GM19043 (cell line): ENCODE measurements around the gene CLEC11A.
"Not testable (repeated sequence)": the region's sequence is repeated elsewhere in the genome, so short reads cannot be mapped to it uniquely, and the experiment has no call there.

Experiments
- ATAC-seq: cut with Tn5 transposase; IDR thresholded peaks from one replicate; pipeline ENCODE4 v1.9.1; 2021; ENCODE audit warnings: low read depth; ENCODE audit not compliant: unreplicated experiment

CLEC11A gene

DNA sequence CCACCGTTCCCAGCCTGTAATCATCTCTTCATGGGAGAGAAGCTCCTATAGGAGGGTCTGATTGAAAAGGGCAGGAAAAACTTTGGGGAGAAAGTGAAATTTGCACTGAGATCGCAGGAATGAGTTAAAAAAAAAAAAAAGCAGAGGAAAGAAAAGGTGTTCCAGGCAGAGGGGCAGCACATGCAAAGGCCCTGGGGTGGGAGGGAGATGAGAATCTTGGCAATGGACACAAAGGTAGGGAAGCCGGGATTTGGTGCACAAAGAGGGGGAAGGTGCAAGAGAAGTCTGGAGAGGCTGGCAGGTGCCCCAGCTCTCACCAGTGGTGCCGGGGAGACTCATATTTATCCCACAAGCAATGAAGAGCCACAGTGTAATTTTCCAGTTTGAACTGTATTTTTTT is 30.7 kb downstream of the CLEC11A start:
- ATAC-seq = no peak

DNA sequence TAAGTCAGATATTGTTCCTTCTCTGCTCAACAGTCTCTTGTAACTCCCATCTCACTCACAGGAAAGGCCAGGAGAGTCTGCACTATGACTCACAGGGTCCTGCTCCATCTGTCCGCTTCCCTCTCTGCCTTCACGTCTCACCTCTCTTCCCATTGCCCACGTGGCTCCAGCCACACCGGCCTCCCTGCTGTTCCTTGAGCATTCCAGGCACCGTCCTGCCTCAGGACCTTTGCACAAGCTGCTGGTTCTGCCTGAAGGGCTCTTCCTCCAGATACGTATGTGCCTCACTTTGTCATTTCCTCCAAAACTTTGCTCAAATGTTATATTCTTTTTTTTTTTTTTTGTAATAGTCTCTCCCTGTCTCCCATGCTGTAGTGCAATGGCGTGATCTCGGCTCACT is 33.1 kb downstream of the CLEC11A start:
- not testable (repeated sequence) for ATAC-seq

DNA sequence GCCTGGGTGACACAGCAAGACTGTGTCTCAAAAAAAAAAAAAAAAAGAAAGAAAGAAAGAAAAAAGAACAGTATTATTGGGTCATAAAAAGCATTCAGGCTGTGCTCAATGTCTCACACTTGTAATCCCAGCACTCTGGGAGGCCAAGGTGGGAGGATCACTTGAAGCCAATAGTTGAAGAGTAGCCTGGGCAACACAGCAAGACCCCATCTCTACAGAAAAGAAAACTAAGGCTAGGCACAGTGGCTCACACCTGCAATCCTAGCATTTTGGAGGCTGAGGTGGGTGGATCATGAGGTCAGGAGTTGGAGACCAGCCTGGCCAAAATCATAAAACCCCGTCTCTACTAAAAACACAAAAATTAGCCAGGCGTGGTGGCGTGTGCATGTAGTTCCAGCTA is 34.5 kb downstream of the CLEC11A start:
- not testable (repeated sequence) for ATAC-seq

DNA sequence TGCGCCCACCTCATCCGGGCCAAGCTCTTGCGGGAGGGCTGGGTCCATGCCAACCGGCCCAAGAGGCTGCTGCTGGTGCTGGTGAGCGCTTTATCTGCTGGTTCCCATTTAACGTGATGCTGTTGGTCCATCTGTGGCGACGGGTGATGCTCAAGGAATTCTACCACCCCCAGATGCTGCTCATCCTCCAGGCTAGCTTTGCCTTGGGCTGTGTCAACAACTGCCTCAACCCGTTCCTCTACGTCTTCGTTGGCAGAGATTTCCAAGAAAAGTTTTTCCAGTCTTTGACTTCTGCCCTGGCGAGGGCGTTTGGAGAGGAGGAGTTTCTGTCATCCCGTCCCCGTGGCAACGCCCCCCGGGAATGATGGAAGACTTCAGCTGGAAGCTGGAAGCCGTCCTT is 35.9 kb downstream of the CLEC11A start:
- ATAC-seq = not testable (repeated sequence)

DNA sequence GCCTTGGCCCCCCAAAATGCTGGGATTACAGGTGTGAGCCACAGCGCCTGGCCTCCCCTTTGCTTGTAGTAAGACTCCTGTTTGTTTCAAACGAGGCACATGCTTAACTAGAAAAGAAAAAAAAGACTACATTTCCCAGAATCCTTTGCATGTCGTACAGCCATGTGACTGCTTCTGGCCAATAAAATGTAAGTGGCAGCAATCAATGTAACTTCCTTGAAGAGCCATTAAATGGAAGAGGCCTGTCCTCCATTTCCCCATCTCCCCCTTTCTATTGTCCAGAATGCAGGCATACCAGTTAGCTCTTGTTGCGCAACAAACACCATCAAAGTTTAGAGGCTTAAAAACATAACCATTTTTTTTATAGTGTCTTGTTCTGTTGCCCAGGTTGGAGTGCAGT is 36.7 kb downstream of the CLEC11A start:
- no peak for ATAC-seq

DNA sequence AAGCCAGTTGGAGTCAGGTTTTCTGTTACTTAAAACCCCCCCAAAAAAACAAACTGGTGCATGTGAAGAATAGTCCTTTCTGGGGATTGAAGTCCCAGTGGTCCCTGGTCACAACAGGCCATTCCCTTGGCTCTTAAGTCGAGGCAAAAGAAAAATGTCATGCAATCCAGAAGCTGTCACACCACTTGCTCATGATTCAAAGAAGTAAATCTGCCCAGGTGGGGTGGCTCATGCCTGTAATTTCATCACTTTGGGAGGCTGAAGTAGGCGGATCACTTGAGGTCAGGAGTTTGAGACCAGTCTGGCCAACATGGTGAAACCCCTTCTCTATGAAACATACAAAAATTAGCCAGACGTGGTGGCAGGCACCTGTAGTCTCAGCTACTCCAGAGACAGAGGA is 38.3 kb downstream of the CLEC11A start:
- not testable (repeated sequence) for ATAC-seq

DNA sequence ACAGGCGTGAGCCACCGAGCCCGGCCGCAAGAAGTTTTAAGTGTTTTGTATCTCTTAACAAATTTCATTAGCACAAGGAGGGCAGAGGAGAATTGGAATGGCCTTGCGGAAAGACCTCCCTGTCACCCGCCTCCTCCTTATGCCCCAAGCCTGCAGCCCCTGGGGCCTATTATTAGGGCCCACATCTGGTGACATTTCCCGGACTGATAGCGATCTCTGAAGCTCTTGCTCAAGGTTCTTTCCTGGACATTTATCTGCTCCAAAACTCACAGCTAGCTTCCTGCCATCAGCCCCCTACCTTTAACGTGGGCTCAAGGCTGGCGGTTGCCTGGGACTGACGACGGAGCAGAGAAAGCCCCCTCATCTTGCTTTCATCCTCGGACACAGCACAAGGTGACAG is 40.4 kb downstream of the CLEC11A start:
- not testable (repeated sequence) for ATAC-seq

DNA sequence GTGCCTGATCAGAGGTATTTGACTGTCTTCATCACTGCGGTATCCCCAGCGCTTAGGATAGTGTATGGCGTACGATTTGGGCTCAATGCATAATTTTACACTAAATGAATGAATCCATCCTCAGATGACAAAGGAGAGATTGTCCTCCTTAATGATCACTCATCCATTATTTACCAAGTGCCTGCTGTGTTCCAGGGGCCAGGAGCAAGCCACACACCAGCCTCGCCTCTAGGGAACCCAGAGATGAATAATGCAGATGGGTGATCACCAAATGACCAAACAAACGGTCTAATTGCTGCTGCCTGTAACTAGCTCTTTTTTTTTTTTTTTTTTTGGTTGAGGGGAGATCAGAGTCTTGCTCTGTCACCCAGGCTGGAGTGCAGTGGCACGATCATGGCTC is 41.2 kb downstream of the CLEC11A start:
- ATAC-seq = no peak

DNA sequence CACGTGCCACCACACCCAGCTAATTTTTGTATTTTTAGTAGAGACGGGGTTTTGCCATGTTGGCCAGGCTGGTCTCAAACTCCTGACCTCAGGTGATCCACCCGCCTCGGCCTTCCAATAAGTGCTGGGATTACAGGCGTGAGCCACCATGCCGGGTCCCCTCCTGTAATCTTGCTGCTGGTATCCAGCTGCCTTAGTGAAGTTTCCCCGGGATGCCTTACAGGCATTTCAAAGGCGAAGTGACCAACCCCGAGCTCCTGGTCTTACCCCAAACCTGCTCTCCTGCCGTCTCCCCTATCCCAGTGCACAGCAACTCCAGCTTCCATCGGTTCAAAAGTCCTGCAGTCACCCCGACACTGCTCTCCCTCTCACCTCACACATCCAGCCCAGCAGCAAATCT is 43.6 kb downstream of the CLEC11A start:
- ATAC-seq = not testable (repeated sequence)

DNA sequence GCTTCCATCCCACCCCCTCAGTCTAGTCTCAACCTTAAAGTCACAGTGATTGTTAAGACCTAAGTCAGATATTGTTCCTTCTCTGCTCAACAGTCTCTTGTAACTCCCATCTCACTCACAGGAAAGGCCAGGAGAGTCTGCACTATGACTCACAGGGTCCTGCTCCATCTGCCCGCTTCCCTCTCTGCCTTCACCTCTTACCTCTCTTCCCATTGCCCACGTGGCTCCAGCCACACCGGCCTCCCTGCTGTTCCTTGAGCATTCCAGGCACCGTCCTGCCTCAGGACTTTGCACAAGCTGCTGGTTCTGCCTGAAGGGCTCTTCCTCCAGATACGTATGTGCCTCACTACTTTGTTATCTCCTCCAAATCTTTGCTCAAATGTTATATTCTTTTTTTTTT is 44.1 kb downstream of the CLEC11A start:
- not testable (repeated sequence) for ATAC-seq

DNA sequence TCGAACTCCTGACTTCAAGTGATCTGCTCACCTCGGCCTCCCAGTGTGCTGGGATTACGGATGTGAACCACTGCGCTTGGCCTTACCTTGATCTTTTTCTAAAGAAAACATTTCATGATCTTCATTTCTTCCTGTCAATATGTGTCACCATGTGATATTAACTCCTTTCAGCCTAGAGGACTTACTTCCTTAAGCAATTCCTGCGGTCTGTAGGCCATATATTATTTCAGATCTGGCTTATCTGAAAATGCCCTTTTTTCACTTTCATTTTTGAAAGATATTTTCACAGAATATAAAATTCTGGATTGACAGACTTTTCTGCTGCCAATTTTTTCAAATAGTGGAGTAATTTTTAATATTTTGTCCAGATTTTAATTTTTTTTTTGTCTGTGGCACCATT is 45.1 kb downstream of the CLEC11A start:
- no peak for ATAC-seq

DNA sequence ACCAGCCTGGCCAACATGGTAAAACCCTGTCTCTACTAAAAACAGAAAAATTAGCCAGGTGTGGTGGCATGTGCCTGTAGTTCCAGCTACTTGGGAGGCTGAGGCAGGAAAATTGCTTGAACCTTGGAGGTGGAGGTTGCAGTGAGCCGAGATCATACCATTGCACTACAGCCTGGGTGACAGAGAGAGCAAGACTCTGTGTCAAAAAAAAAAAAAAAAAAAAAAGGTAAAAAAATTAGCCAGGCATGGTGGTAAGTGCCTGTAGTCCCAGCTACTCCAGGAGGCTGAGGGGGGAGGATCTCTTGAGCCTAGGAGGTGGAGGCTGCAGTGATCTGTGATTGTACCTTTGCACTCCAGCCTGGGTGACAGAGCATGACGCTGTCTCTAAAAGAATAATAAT is 47.0 kb downstream of the CLEC11A start, which contains the start of gene GPR32:
GPR32 (plus strand) TSS at position 301 of the 400 bp plus-strand sequence. CDS start 137 bp downstream, outside the sequence.
- not testable (repeated sequence) for ATAC-seq

DNA sequence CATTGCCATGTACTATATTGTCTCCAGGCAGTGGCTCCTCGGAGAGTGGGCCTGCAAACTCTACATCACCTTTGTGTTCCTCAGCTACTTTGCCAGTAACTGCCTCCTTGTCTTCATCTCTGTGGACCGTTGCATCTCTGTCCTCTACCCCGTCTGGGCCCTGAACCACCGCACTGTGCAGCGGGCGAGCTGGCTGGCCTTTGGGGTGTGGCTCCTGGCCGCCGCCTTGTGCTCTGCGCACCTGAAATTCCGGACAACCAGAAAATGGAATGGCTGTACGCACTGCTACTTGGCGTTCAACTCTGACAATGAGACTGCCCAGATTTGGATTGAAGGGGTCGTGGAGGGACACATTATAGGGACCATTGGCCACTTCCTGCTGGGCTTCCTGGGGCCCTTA is 47.7 kb downstream of the CLEC11A start:
- ATAC-seq = no peak

DNA sequence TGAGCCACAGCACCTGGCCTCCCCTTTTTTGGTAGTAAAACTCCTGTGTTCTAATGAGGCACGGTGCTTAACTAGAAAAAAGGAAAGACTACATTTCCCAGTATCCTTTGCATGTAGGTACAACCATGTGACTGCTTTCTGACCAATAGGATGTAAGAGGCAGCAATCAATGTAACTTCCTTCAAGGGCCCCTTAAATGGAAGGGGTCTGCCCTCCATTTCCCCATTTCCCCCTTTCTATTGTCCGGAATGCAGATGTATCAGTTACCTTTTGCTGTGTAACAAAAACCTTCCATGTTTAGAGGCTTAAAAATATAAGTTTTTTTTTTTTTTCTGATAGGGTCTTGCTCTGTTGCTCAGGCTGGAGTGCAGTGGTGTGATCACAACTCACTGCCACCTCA is 49.3 kb downstream of the CLEC11A start:
- no peak for ATAC-seq

DNA sequence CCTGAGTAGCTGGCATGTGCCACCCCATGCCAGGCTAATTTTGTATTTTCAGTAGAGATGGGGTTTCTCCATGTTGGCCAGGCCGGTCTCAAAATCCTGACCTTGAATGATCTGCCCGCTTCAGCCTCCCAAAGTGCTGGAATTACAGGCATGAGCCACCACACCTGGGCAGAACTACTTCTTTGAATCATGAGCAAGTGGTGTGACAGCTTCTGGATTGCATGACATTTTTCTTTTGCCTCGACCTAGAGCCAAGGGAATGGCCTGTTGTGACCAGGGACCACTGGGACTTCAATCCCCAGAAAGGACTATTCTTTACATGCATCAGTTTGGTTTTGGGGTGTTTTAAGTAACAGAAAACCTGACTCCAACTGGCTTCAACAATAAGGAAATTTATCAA is 49.7 kb downstream of the CLEC11A start:
- not testable (repeated sequence) for ATAC-seq

DNA sequence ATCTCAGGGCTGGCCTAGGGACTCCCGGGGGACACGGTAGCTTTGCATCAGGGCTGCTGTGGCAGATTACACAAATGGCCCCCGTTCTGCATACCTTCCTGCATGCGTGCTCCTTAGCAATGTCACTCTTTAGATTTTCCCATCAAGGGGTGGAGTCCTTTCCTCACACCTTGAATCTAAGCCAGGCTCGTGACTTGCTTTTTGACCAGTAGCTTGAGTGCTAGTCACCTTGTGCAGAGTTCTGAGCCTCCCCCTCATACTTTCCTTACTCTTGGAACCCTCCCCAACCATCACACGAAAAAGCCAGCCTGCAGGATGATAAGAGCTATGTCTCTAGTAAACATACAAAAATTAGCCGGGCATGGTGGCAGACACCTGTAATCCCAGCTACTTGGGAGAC is 50.3 kb downstream of the CLEC11A start:
- not testable (repeated sequence) for ATAC-seq
